NCI-H146 treated with DMSO at 0.1 percent for 48 hours (cell line): ENCODE results near the gene FBN1.

ENCODE experiments used
- DNase-seq: peaks from one replicate; lab custom pipeline; 2025; ENCODE audit not compliant: unreplicated experiment; lab: John Stamatoyannopoulos, UW

FBN1 gene

DNA sequence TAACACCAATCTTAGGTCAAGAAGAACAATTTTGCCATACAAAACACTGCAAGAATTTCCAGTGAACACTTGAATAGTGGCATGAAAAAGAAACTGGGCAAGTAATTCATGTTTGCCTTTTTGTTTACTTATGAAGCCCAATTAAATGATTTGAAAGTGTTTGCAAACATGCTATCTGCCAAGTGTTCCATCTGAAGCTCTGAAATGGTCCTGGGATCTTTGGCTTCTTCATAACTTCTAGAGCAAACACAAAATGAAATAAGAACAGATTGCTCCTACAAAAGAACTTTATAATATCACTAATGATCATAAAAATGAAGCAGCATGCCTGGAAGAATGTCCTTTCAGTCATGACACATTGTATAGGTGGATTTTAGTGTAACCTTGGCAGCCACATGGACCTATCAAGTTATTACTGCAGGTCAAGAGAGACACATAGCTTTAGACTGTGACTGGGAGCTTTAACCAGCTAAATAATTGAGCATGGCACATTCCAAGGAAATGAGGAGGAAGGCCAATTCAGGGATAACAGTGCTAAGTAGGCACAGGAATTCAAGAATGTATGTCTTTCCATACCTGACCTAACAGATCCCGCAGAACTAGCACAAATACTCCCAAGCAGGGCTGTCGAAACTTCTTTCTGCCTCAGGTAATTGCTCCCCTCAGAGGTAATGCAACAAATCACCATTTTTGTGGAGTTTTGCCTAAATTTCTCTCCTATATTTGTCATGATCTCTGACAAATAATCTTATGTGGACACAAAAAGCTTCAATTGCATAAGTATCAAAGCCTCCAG is 169.7 kb downstream of the FBN1 start:
- no peak for DNase-seq

GRCh38 chr15:48473667-48474066 is 171.8 kb downstream of the FBN1 start:
- DNase-seq, result no peak

- no peak for DNase-seq
Measured at GRCh38 chr15:48472756-48473155, 172.8 kb downstream of the FBN1 start.

- DNase-seq, result no peak
Measured at GRCh38 chr15:48471073-48471472, 174.4 kb downstream of the FBN1 start.

DNA sequence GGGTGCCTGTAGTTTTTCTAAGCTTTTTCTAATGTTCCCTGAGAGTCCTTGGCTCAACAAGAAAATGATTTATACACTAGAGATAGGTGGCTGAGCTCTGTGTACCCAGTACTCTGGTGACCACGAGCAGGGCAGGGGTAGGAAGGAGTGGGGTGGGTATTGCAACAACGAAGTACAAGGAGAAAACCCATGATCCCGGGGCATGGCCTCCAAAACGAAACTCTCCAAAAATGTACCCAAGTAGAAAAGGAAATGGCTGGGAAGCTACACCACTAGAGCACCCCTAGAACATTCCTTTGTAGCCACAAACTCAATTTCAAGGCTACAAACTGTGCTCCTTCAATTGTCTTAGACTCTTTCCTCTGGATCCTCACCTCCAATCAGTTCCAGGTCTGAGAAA is 175.4 kb downstream of the FBN1 start:
- no peak for DNase-seq

DNA sequence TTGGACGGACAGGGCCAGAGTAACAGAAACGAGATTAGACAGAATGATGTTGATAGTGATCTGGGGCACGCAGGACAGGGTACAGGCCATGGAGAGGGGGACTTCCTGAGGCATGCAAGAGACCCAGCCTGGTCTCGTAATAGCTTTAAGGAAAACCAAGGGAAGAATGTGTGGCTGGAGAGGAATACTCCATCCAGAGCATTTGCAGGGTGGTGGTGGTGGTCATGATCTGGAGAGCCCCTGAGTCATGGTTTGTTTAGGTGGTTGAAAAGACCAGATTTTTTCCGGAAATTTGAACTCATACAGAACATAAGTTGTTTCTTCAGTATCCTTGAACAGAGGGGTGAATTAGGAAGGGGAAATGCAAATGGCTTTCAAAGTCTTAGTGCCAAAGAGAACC is 175.8 kb downstream of the FBN1 start:
- no peak for DNase-seq

DNA sequence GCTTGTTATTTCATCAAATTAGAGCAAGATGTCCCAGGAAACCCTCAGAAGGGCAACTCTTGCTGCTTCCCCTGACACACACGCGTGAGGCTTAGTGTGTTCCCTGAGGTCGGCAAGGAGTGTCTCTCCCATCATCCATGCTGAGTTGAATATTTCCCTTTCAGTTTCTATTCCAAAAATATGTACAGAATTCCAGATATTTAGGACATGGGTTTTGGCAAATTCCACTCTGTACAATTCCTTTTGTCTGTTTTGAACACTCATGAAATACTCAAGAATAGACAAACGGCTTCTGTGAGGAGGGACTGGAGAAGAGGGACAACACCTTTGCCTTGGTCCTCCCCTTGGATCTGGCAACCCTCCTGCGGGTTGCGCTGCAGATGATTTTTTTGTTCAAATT is 176.2 kb downstream of the FBN1 start:
- no peak for DNase-seq

DNA sequence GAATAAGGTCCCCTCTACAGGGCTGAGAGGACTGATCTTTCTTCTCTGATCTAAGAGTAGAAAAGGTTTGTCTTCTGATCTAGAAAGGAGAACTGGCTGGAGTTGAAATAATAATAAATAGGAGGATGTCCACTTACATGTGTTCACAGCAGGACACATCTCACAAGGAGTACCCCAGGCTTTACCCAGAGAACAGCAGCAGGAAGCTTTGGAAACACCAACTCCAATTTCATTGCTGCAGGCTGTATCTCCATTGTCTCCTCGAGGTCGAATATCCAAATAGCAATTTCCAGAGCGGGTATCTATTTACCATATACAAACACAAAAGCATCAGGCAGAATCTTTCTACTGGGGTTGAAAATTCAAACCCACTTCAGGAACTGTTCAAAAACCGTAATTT is 177.7 kb downstream of the FBN1 start:
- peak; percentile 67 for DNase-seq

DNA sequence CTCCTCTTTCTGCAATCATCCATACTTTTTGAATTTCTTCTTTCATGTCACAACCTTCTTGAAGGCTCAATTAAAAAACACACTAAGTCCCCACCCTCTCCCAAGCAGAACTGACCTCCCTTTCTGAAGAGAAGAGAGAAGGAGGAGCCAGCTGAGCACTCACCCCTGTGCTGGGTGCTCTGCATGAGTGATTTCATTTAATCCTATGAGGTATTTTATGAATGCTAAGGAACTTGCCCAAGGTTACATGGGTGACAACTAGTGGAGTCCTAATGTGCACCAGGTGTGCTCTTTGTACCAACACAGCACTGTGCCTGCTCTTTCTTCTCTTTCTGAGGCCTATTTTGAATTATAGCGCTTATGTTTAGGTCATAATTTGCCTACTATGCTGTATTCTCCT is 178.7 kb downstream of the FBN1 start:
- no peak for DNase-seq

DNA sequence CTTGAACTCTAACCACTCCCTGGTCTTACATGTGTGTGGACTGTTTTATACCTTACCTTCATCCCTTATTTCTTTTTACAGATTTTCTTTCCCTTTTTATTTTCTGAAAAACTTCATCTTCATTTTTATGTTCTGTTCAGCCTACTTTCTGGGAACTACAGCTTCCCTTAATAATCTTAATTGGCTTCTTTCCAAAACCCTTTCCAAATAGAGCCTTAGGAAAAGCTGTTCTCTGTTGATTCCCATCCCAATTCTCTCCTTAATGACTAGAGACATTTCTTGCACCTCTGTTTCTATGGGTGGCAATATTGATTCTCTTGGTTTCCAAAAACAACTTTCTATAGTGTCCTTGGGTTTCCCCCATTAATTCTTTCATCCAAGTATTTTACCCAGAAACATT is 179.4 kb downstream of the FBN1 start:
- DNase-seq, result no peak

GRCh38 chr15:48465410-48465809 is 180.1 kb downstream of the FBN1 start:
- no peak for DNase-seq

DNA sequence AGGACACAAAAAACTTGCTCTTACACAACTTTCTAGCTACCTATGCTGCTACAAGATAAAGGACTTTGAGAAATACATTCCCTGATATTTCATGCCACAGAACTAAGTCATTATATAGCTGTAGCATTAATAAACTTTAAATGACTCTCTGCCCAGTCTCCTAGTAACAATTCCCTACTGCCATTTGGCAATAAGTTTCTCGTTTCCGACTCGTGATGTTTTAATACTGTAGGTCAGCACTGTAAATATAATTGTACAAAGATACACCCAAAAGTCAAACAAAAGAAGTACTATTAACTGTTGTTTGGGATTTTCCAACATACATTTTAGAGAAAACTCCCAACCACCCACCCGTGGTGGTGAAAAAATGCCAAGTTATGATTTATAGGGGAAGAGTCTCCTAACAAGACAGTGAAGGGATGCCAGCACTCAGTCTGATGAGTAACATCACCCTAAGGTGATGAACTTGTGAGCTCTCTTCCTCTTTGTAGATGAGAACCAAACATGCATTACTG is 182.1 kb downstream of the FBN1 start:
- DNase-seq, result no peak

DNA sequence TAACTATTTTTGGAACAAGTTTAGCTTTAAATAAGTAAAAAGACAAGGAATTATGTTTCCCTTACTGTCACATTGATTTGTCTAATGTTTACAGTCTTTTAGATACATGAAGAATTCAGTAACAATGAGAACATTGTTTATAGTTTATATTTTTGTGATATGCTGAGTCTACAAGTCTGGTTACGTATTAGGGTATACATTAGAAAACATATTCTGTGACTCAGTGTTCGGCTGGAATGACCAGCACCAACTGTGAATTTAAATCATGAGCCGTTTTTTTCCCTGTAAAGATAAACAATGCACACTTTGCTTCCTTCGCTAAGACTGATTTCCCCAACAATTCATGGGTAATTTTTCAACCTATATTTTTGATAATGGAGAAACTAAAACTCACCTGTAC is 182.8 kb downstream of the FBN1 start:
- DNase-seq, result no peak

GRCh38 chr15:48459571-48460442 is 185.7 kb downstream of the FBN1 start:
- DNase-seq, result no peak

GRCh38 chr15:48458876-48459275 is 186.6 kb downstream of the FBN1 start:
- DNase-seq, result no peak

DNA sequence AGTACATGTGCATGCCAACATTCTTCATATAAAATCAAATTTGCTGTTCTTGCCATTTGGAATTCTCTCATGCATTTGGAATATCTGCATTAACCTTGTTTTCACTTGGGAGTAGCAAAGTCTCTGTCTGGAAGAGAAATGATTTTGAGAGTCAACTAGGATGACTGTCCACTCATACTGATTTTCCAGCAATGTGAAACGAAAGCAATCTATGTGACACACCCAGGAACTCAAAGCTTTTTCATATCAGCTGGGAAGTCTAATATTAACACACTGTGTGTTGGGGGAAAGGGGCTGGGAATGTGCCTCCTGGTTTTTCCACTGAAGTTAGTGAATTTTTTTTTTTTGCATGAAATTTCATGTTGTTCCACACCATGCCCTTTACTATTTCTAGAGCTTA is 189.4 kb downstream of the FBN1 start:
- no peak for DNase-seq

GRCh38 chr15:48451736-48452135 is 193.8 kb downstream of the FBN1 start:
- no peak for DNase-seq

GRCh38 chr15:48451241-48451640 is 194.3 kb downstream of the FBN1 start:
- DNase-seq, result no peak

- no peak for DNase-seq
Measured at GRCh38 chr15:48449734-48450133, 195.8 kb downstream of the FBN1 start.

GRCh38 chr15:48447657-48448056 is 197.9 kb downstream of the FBN1 start:
- DNase-seq, result no peak

- no peak for DNase-seq
Measured at GRCh38 chr15:48447058-48447457, 198.5 kb downstream of the FBN1 start.

DNA sequence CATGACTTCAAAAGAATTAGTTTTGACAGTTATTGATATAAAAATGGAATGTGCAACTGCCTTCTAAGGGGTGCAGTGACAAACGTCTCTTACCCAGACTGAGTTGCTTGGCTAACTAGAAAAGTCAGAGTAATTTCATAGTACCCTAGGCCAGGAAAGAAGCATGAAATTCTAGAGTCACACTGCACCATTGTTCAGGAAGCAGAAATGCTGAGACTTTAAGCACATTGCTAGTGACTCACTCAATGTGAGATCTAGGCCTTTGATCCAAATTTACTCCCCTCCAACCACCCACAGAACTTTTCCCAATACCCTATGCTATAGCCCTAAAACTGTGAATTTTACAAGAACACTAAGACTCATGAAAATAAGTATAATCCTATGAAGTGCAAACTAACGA is 203.5 kb downstream of the FBN1 start:
- no peak for DNase-seq
